NCI-H1694 treated with DMSO at 0.1 percent for 48 hours (cell line): ENCODE data around the gene C2CD4C.
"Not testable (repeated sequence)": the region's sequence is repeated elsewhere in the genome, so short reads cannot be mapped to it uniquely, and the experiment has no call there.

Experiments used
- DNase-seq: peaks from one replicate; lab custom pipeline; 2025; lab: John Stamatoyannopoulos, UW

C2CD4C gene

GRCh38 chr19:413756-414420 is 4.9 kb upstream of the C2CD4C start:
- DNase-seq = no peak

- DNase-seq = no peak
Observed at GRCh38 chr19:412356-413355, 3.7 kb upstream of the C2CD4C start.

- DNase-seq = no peak
Observed at GRCh38 chr19:411723-412355, 2.9 kb upstream of the C2CD4C start.

- not testable (repeated sequence) for DNase-seq
Observed at GRCh38 chr19:411121-411722, 2.3 kb upstream of the C2CD4C start.

- DNase-seq = no peak
Observed at GRCh38 chr19:410243-410781, 1.4 kb upstream of the C2CD4C start.

GRCh38 chr19:409516-410242 is 732 bp upstream of the C2CD4C start:
- DNase-seq = no peak

- no peak for DNase-seq
Observed at GRCh38 chr19:408441-408901, 476 bp downstream of the C2CD4C start.

GRCh38 chr19:407511-408440 is 1.2 kb downstream of the C2CD4C start:
- no peak for DNase-seq

GRCh38 chr19:406971-407510 is 1.9 kb downstream of the C2CD4C start:
- no peak for DNase-seq

- DNase-seq = no peak
Observed at GRCh38 chr19:406135-406781, 2.7 kb downstream of the C2CD4C start.

GRCh38 chr19:405121-405965 is 3.6 kb downstream of the C2CD4C start:
- no peak for DNase-seq

GRCh38 chr19:403221-404027 is 5.5 kb downstream of the C2CD4C start:
- DNase-seq = no peak

- DNase-seq = no peak
Observed at GRCh38 chr19:402786-403185, 6.2 kb downstream of the C2CD4C start.

- no peak for DNase-seq
Observed at GRCh38 chr19:401866-402511, 7.0 kb downstream of the C2CD4C start.

- DNase-seq = peak; percentile 19
Observed at GRCh38 chr19:400976-401865, 7.7 kb downstream of the C2CD4C start.

GRCh38 chr19:399370-399769 is 9.6 kb downstream of the C2CD4C start:
- no peak for DNase-seq
